Lower leg skin (tissue), 3 donors: Measurements from ENCODE around the gene NFKBIE.

ENCODE experiments used
- POLR2A ChIP-seq, 2 donors: fragments of 450-650 bp; IDR thresholded peaks; one replicate each; pipeline ENCODE4 v1.6.1; 2016 to 2017; ENCODE audit warnings: antibody characterized with exemption in 2 of 2, mild to moderate bottlenecking in 1 of 2, moderate library complexity in 1 of 2
- TF ChIP-seq, protein P1 (sequence below), 3 donors: fragments of 450-650 bp; IDR thresholded peaks; one replicate each; pipeline ENCODE4 v1.5.1; 2016; ENCODE audit warnings: antibody characterized with exemption in 3 of 3, mild to moderate bottlenecking in 3 of 3, moderate library complexity in 2 of 3

DNA sequence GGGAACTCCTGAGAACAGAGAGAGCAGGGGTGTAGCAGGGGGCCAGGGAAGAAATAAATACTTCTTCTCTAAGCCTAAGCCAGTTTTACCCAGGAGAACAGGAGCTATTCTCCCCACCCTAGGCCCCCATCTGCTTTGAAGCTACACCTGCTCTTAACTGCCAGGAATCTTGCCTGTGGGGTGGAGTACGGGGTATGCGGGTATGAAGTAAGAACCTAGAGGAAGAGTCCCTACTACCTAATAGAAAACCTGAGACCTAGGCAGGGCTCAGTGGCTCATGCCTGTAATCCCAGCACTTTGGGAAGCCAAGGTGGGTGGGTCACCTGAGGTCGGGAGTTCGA, 40.4 kb downstream of the NFKBIE start:
- TF ChIP-seq, protein P1, sequence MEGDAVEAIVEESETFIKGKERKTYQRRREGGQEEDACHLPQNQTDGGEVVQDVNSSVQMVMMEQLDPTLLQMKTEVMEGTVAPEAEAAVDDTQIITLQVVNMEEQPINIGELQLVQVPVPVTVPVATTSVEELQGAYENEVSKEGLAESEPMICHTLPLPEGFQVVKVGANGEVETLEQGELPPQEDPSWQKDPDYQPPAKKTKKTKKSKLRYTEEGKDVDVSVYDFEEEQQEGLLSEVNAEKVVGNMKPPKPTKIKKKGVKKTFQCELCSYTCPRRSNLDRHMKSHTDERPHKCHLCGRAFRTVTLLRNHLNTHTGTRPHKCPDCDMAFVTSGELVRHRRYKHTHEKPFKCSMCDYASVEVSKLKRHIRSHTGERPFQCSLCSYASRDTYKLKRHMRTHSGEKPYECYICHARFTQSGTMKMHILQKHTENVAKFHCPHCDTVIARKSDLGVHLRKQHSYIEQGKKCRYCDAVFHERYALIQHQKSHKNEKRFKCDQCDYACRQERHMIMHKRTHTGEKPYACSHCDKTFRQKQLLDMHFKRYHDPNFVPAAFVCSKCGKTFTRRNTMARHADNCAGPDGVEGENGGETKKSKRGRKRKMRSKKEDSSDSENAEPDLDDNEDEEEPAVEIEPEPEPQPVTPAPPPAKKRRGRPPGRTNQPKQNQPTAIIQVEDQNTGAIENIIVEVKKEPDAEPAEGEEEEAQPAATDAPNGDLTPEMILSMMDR (IDR thresholded peaks at IDR 0.05) = no peak
- no peak for TF ChIP-seq POLR2A (IDR thresholded peaks at IDR 0.05)
